Loucy (cell line): ENCODE measurements around the gene NMRK1.

Experiments used
- EZH2phosphoT487 ChIP-seq: fragments of 200-600 bp; IDR thresholded peaks from 2 replicates; pipeline ENCODE4 v1.6.1; 2018; ENCODE audit warnings: antibody characterized with exemption, mild to moderate bottlenecking, moderate library complexity, borderline replicate concordance
- TF ChIP-seq, protein P1 (sequence below): fragments of 200-600 bp; sonication (generic); conservative IDR thresholded peaks from 2 replicates; pipeline ENCODE4 v1.5.1; 2014; ENCODE audit warnings: mild to moderate bottlenecking, antibody characterized with exemption, low read length

DNA sequence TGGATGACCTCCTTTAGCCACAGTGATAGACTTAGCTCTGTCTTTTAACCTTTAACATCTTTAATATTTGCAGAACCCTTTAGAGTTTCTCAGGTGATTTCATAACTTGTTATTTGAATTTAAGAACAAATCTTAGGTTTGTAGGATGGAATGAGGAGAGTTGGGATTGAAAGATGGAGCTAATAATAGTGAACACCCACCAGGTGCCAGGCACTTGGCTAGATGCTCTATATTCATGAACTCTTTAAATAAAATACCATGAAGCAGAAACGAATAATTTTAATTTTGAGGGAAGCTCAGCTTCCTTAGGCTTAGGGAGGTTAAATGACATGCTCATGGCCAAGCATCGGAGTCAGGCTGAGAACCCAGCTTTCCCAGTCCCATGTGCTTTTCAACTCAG lies 40.4 kb downstream of the NMRK1 start:
- TF ChIP-seq, protein P1, sequence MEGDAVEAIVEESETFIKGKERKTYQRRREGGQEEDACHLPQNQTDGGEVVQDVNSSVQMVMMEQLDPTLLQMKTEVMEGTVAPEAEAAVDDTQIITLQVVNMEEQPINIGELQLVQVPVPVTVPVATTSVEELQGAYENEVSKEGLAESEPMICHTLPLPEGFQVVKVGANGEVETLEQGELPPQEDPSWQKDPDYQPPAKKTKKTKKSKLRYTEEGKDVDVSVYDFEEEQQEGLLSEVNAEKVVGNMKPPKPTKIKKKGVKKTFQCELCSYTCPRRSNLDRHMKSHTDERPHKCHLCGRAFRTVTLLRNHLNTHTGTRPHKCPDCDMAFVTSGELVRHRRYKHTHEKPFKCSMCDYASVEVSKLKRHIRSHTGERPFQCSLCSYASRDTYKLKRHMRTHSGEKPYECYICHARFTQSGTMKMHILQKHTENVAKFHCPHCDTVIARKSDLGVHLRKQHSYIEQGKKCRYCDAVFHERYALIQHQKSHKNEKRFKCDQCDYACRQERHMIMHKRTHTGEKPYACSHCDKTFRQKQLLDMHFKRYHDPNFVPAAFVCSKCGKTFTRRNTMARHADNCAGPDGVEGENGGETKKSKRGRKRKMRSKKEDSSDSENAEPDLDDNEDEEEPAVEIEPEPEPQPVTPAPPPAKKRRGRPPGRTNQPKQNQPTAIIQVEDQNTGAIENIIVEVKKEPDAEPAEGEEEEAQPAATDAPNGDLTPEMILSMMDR: no peak
- TF ChIP-seq EZH2phosphoT487: no peak
